ENCODE measurements around the gene EED.
A peak's percentile ranks its signal among the peaks of the same experiment; 100 is the strongest.
"Not testable (repeated sequence)": the region's sequence is repeated elsewhere in the genome, so short reads cannot be mapped to it uniquely, and the experiment has no call there.

The EED gene

GRCh38 chr11:86294026-86294425, 49.5 kb downstream of the EED start:
- DNase-seq = no peak

GRCh38 chr11:86301742-86302091, 57.2 kb downstream of the EED start:
- DNase-seq = no peak

GRCh38 chr11:86302092-86302793, 57.7 kb downstream of the EED start, which contains the start of gene HIKESHI:
TSS of gene HIKESHI (plus strand) at chr11:86302240. CDS start at chr11:86302449, 209 bp downstream.
- DNase-seq = peak; percentile 96

- DNase-seq = no peak
Observed at GRCh38 chr11:86303257-86303656, 58.7 kb downstream of the EED start.

GRCh38 chr11:86308710-86309109, 64.2 kb downstream of the EED start:
- not testable (repeated sequence) for DNase-seq

- no peak for DNase-seq
Observed at GRCh38 chr11:86313793-86314192, 69.2 kb downstream of the EED start.

- no peak for DNase-seq
Observed at GRCh38 chr11:86314636-86315035, 70.1 kb downstream of the EED start.
